GM10248 (cell line): Measurements from ENCODE around the gene ZNG1B.
"Not testable (repeated sequence)": the region's sequence is repeated elsewhere in the genome, so short reads cannot be mapped to it uniquely, and the experiment has no call there.

Experiments
- CTCF ChIA-PET: fragments of 300-600 bp; sonication (Branson Sonifier 250); formaldehyde crosslinking; extraction: SDS; loops from one replicate; lab custom pipeline; 2021; ENCODE audit warnings: antibody characterized with exemption; lab: Yijun Ruan, JAX
- POLR2A ChIA-PET: fragments of 350-650 bp; sonication (Branson Sonifier 250); formaldehyde crosslinking; extraction: SDS; loops from one replicate; lab custom pipeline; 2020; ENCODE audit warnings: antibody characterized with exemption; lab: Yijun Ruan, JAX
- DNase-seq: peaks from one replicate; pipeline ENCODE4 v3.0.0; 2012; ENCODE audit errors: extremely low spot score

Gene ZNG1B

GRCh38 chr2:113521492-113521891, 84.0 kb downstream of the ZNG1B start:
- DNase-seq, CTCF ChIA-PET, POLR2A ChIA-PET: not testable (repeated sequence)

- POLR2A ChIA-PET, CTCF ChIA-PET, DNase-seq: not testable (repeated sequence)
Measured at GRCh38 chr2:113524986-113525385, 87.5 kb downstream of the ZNG1B start.

- CTCF ChIA-PET, DNase-seq, POLR2A ChIA-PET: not testable (repeated sequence)
Measured at GRCh38 chr2:113527350-113528045, 90.0 kb downstream of the ZNG1B start.

- POLR2A ChIA-PET, DNase-seq, CTCF ChIA-PET: not testable (repeated sequence)
Measured at GRCh38 chr2:113528126-113528525, 90.6 kb downstream of the ZNG1B start.

DNA sequence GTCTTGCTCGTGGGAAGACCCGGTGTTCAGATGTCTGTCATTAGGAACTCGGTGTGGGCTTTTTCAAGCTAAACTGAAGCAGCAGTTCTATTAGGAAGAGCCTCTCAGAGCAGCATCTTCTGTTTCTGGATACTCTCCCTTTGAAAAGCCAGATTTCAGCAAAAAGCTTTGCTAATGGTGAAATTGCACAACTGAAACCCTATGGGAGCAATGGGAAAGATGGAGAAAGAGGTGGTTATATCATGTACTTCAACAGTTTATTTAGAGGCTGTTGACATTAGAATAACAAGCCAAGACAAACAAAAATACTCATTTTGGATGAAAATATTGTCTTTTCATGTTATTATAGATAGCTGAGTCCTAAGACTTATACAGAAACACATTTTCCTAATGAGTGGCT, 91.4 kb downstream of the ZNG1B start:
- POLR2A ChIA-PET, CTCF ChIA-PET, DNase-seq: not testable (repeated sequence)

- POLR2A ChIA-PET, CTCF ChIA-PET, DNase-seq: not testable (repeated sequence)
Measured at GRCh38 chr2:113532991-113533390, 95.5 kb downstream of the ZNG1B start.

- DNase-seq, CTCF ChIA-PET, POLR2A ChIA-PET: not testable (repeated sequence)
Measured at GRCh38 chr2:113536573-113536972, 99.1 kb downstream of the ZNG1B start.

- DNase-seq, POLR2A ChIA-PET, CTCF ChIA-PET: not testable (repeated sequence)
Measured at GRCh38 chr2:113540834-113541203, 103.3 kb downstream of the ZNG1B start.

- CTCF ChIA-PET, POLR2A ChIA-PET, DNase-seq: not testable (repeated sequence)
Measured at GRCh38 chr2:113541204-113541975, 103.9 kb downstream of the ZNG1B start.

DNA sequence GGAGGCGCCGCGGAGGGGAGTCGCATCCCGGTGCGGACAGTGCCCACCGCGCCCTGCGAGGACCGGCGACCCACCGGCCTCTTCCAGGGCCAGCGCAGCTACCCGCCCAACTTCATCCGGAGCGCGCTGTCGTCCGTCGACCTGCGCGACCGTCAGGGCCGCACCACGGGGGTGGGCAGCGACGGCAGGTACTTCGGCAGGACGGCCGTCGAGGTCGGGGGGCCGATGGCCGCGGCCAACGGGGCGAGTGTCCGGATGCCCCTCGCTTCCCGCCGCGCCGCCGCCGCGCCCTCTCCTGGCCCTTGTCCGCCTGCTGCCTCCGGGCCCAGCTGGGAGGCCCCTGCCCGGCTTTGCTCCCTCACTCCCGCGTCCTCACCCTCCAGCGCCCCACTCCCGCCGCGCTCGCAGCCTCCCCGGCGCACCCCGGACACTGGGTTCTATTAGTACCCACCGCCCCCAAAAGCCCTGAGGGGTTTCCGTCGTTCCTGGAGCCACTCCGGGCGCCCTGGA, 104.5 kb downstream of the ZNG1B start:
- DNase-seq, POLR2A ChIA-PET, CTCF ChIA-PET: not testable (repeated sequence)

DNA sequence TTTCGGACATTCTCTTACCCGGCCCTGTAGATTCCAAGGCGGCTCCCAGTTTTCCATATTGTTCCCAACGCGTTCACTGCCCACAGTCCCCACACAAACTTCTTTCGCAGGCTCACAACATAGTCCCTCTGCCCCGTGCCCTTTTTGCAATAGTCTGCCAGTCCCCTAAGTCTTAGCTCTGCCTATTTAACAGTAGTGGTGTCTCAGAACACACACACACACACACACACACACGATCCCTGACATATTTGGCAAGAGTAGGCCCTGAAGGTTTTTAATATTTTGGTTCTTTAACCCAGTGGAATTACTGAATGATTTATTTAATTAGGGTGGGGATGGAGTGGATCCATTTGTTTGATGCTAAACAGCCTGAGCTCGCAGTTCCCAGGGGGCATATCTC, 105.0 kb downstream of the ZNG1B start:
- POLR2A ChIA-PET, CTCF ChIA-PET, DNase-seq: not testable (repeated sequence)
